ENCODE measurements around the gene POU4F3. TPM values are rescaled to one million over a fixed set of nuclear protein-coding genes. Genes with fewer than 3 reads are reported as not detected.

POU4F3 gene
- total and polyA plus RNA-seq, 2 of the 4 experiments (the other 2 are of a cell fraction), result 0.02 TPM; not detected in 1

Other genes starting within 250 kb of the POU4F3 start
- gene PLAC8L1, start 233.3 kb upstream of the POU4F3 start, total RNA-seq (2012; rRNA removed), result not detected in 2 replicates
- gene PLAC8L1, start 233.3 kb upstream of the POU4F3 start, polyA plus RNA-seq (2012; rRNA removed), result 0.27 TPM in 1 of 2 replicates, not detected in the other
- gene LARS1, start 156.2 kb upstream of the POU4F3 start, total RNA-seq (2012; rRNA removed), result 70.4 and 91.4 TPM in 2 replicates
- gene LARS1, start 156.2 kb upstream of the POU4F3 start, polyA plus RNA-seq (2012; rRNA removed), result 20.1 and 25.7 TPM in 2 replicates
- gene RBM27, start 135.2 kb upstream of the POU4F3 start, total RNA-seq (2012; rRNA removed), result 19.2 and 25.3 TPM in 2 replicates
- 7.6 and 7.7 TPM in 2 replicates for gene RBM27, start 135.2 kb upstream of the POU4F3 start, polyA plus RNA-seq (2012; rRNA removed)
- gene TCERG1, start 108.5 kb downstream of the POU4F3 start, total RNA-seq (2012; rRNA removed), result 21.9 and 32.2 TPM in 2 replicates
- gene TCERG1, start 108.5 kb downstream of the POU4F3 start, polyA plus RNA-seq (2012; rRNA removed), result 44.7 and 49.0 TPM in 2 replicates
- not detected in 2 replicates for gene GPR151, start 177.4 kb downstream of the POU4F3 start, total RNA-seq (2012; rRNA removed)
- not detected in 2 replicates for gene GPR151, start 177.4 kb downstream of the POU4F3 start, polyA plus RNA-seq (2012; rRNA removed)

Measured in IMR-90 (cell line).